HG03520 (cell line): Measurements from ENCODE around the gene PRKAR1B.

Experiments
- ATAC-seq: cut with Tn5 transposase; IDR thresholded peaks from one replicate; pipeline ENCODE4 v1.9.1; 2021; ENCODE audit warnings: mild to moderate bottlenecking, moderate library complexity; ENCODE audit not compliant: unreplicated experiment

Gene PRKAR1B

DNA sequence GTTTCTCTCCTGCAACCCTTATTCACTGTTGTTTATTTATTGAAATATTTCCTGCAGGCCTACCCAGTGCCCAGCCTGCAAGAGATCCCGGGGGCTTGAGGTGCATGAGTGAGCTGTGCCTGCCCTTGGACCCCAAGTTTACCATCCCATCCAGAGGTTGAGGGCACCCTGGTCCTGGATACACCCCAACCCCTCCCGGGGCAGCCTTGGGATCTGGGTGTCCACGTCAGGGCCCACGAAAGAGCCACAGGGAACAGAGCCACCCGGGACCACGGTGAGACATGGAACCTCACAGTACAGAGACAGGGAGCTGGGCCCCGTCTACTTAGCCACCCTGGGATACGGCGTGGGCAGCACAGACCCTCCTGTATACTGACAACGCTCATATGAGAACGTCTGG is 178.7 kb downstream of the PRKAR1B start:
- no peak for ATAC-seq

DNA sequence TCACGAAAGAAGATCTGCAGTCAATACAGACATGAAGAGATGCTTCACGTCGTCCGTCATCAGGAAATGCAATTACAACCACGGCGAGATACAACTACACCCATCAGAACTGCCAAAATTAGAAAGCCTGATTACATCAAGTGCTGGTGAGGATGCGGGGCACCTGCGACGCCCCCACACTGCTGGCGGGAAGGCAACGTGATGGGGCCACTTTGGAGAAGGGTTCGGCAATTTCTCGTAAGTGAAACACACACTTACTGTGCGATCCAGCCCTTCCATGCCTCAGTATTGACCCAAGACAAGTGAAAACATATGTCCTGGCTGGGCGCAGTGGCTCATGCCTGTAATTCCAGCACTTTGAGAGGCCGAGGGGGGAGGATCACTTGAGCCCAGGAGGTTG is 181.6 kb downstream of the PRKAR1B start:
- ATAC-seq: no peak

GRCh38 chr7:544338-545221 is 182.5 kb downstream of the PRKAR1B start:
- no peak for ATAC-seq

GRCh38 chr7:543501-544337 is 183.4 kb downstream of the PRKAR1B start:
- no peak for ATAC-seq

GRCh38 chr7:542713-543500 is 184.2 kb downstream of the PRKAR1B start:
- no peak for ATAC-seq

GRCh38 chr7:542131-542712 is 184.9 kb downstream of the PRKAR1B start:
- no peak for ATAC-seq

DNA sequence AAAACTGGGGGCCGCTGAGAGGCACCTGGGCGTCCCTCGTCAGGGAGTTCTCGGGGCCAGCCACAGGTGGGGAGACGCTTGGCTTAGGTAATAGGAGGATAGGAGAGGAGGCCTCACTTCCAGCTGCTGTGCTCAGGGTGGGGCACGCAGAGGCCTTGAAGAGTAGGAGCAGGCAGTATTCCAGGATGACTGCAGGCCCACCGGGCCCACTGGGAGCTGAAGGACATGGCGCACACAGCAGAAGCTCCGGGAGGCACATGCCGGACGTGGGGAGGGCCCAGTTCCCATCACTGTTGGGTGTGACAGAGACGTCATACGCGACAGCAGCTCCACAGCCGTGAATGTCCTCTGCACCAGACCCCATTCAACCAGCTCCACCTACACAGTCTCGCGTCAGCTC is 185.4 kb downstream of the PRKAR1B start:
- no peak for ATAC-seq

DNA sequence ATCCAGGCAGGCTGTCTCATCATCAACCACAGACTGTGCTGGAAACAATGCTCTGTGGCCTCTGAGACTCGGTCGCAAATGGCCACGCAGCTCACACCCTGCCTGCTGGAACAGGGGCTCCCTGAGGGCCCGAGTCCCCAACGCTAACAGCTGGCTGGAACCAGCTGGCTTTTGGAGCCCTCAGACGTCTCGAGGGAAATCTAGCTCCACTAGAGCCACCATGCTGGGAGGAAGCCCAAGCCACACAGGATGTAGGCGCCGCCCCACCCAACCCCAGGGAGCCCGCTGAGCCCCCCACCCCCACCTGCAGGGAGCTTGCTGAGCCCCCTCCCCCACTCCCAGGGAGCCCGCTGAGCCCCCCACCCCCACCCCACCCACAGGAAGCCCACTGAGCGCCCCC is 186.1 kb downstream of the PRKAR1B start:
- ATAC-seq: no peak

GRCh38 chr7:540579-540978 is 186.5 kb downstream of the PRKAR1B start:
- ATAC-seq: no peak

- no peak for ATAC-seq
These were observed 187.2 kb downstream of the PRKAR1B start for GRCh38 chr7:539731-540411.

DNA sequence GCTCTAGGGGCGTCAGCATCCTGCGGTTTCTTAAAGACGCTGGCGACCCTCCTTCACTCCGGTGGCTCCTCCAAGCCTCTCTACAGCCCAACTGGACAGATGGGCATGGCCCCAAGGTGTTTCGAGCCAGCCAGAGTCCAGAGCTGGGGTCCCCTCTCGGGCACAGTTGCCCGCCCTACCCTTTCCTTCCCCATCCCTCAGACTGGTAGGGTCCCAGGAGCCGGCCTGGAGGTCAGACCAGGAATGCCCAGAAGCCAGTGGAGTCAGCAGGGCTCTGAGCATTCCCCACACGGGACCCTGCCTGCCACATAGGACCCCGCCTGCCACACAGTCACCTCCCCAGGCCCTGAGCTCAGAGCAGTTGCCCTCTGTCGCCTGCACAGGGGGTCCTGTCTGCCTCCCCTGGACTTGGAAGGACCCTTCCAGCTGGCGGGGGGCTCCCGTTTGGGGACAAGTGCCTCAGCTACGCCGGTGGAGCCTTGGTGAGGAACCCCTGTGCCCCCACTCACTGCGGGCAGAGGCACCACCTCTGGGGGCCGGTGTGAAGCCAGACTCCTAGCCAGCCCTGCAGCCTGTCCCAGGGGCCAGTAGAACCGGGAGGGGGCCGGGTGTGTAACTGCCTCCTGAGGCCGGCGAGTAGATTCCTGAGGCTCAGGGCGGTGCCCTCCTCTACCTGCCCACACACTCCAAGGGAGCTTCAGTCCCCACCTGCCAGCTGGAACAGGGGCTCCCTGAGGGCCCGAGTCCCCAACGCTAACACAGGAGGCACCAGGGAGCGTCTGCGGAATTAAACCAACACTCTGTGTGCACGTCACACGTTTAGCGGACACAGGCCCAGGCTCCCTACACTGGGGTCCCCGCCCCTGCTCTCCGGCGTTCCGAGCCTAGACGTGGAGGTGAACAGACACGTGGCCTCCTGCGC is 188.1 kb downstream of the PRKAR1B start:
- ATAC-seq: no peak

DNA sequence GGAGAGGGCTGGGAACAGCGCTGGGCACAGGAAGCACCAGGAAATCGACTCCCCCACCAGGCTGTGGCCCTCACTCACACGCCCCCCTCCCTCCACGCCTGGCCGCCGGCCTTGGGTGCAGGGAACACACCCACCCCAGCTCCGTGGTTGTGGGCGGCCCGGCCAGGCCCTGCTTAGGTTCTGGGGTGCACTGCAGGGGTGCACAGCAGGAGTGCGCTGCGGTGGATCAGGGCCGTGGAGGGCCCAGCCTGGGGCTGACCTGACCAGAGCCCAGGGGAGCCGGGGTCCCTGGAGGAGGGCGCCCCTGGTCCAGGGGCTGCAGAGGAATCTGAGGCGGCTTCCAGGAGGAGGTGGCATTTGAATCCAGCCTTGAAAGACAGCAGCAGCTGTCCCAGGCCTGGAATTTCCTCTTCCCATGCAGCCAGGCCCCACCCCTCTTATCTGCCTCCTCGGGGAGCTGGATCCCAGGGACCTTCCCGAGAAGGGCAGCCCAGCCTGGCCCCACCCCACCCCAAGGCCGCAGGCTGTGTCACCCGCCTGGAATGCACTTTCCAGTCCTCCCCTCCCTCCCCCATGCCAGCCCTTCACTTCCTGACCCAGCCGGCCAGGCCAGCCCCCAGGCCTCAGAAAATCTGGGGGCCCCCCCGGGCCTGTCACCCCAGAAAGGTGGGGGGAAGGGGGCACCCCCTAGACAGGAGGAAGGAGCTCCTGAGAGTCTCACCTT is 189.0 kb downstream of the PRKAR1B start:
- no peak for ATAC-seq

DNA sequence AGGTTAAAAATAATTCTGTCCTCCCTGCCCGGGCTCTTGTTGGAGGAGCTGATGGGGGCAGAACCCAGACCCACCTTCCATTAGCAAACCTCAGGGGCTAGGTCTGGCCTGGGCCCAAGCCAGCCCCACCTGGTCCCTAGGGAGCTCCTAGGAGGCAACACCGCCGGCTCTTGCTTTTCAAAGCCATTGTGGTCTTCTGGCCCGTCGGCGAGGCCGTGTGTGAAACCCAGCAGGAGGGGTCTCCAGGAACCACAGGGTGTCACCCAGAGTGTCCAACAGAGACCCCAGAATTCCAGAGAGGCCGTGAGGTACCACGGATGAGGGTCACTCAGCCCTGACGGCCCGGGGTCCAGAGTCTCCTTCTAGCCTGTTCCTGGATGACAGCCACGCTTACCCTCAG is 190.8 kb downstream of the PRKAR1B start:
- ATAC-seq: no peak

- no peak for ATAC-seq
These were observed 192.1 kb downstream of the PRKAR1B start for GRCh38 chr7:534959-535358.

- no peak for ATAC-seq
These were observed 193.0 kb downstream of the PRKAR1B start for GRCh38 chr7:534075-534474.

DNA sequence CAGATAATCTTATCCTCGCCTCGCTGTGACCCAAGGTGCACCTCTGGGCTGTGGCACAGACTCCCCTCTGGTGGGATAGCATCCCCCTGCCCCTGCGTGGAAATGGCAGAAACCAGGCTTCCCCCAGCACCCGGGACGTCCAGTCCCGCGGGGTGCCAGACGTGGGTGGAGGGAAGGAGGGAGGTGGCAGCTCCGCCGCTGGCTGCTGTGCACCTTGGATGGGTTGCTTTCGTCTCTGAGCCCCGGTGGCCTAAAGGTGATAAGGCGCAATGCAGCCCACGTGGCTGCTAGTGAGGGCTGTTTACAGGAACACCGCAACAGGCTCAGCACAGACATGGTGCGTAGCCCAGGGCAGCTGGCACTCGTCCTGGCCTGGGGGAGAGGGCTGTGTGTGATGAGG is 193.8 kb downstream of the PRKAR1B start:
- no peak for ATAC-seq

DNA sequence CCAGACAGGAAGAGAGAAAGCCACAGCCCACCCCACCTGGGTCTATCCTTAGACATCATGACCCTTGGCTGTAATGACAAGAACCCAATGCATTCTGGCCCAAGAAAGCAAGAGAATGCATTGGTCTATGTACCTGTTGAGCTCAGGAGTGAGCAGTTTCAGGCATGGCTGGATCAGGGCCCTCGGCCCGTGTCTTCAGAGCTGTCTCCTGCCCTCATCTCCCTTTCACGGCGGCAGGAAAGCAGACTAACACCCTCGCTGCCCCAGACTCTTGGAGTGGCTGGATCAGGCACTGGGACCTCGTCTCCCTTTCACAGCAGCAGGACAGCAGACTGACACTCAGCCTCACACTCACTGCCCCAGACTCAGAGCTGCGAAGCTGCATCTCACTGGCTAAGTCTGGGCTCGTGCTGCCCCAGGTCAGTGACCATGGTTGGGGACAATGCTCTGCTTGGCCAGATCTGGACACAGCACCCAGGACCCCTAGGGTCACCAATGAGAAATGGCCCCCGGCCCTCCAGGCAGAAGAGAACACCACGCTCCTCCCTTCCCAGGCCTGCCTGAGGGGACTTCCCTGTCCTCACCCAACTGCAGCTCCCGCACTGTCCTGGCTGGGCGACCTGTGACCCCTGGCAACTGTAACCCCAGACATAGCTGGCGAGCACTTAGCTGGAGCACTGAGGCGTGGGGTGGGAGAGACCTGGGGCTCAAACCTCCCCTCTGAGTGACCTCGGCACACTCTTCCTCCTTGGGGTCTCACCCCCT is 194.5 kb downstream of the PRKAR1B start:
- no peak for ATAC-seq

DNA sequence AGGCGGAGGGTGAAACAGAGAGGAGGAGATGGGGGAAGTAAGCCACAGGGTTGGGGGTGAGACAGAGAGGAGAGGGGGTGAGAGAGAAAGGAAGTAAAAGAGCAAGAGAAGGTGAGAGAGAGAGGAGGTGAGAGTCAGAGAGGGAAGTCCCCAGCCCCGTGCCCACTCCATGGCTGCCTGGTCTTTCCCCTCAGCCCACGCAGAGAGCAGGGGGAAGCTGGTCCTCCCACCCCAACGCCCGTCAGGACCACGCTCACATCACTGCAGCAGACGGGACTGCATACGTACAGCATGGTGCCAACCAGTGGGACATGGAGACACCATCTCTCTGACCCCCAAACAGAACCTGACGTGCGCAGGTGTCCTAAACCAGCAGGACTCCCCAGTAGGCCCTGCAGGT is 195.3 kb downstream of the PRKAR1B start:
- no peak for ATAC-seq
